GM23248 (cell line): Measurements from ENCODE around the gene PTPN14.

Experiments
- EZH2 ChIP-seq: fragments of 200-600 bp; sonication (generic); IDR thresholded peaks from 2 replicates; pipeline ENCODE4 v1.6.1; 2018; ENCODE audit warnings: antibody characterized with exemption, mild to moderate bottlenecking; ENCODE audit not compliant: insufficient read depth, poor library complexity, severe bottlenecking
- EZH2phosphoT487 ChIP-seq: fragments of 200-600 bp; sonication (generic); IDR thresholded peaks from 2 replicates; pipeline ENCODE4 v1.6.1; 2018; ENCODE audit warnings: antibody characterized with exemption, moderate library complexity, mild to moderate bottlenecking, low read depth; ENCODE audit not compliant: insufficient read depth

- TF ChIP-seq EZH2 (no peak), EZH2phosphoT487 (no peak)
Measured at GRCh38 chr1:214337015-214337414, 214.4 kb downstream of the PTPN14 start.
